ENCODE data around the gene CCNI2.
"Not testable (repeated sequence)": the region's sequence is repeated elsewhere in the genome, so short reads cannot be mapped to it uniquely, and the experiment has no call there.

Gene CCNI2

GRCh38 chr5:132785365-132785764, 38.1 kb downstream of the CCNI2 start:
- DNase-seq, result no peak

- DNase-seq, result no peak
Measured at GRCh38 chr5:132785864-132786263, 38.6 kb downstream of the CCNI2 start.

DNA sequence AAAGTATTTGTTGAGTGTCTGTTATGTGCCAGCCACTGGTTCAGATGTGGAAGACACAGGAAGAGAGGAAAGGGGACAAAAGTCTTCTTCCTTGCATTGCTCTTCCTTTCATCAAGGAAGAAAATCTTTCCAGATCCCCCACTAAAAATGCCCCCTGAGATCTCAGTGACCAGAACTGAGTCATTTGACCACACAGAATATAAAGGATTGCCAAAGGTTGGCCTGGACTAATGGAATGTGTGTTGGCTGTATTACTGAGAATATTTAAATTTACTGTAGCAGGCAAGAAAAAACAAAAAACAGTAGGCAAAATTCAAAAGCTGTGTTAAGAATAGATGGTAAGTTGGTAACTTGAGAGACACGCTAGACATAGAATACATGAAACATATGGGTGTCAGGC, 39.9 kb downstream of the CCNI2 start:
- DNase-seq, result no peak

DNA sequence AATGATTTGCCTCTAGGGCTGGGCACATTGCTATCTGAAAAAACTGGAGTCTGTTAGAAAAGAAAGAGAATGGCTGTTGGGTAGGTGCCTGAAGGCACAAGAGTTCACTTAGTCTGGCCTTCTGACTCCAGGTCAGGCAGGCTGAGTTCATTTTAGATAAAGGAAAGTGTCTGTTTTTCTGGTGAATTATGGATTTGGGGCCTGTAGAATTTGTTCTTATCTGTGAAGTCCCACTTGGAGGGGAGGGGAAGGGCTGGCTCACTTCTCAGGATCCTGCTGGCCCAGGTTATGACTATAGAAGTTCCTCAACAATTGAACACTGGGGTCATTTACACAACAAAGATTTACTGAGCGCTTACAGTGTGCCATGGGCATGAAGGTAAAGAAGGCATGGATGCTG, 41.3 kb downstream of the CCNI2 start:
- no peak for DNase-seq

DNA sequence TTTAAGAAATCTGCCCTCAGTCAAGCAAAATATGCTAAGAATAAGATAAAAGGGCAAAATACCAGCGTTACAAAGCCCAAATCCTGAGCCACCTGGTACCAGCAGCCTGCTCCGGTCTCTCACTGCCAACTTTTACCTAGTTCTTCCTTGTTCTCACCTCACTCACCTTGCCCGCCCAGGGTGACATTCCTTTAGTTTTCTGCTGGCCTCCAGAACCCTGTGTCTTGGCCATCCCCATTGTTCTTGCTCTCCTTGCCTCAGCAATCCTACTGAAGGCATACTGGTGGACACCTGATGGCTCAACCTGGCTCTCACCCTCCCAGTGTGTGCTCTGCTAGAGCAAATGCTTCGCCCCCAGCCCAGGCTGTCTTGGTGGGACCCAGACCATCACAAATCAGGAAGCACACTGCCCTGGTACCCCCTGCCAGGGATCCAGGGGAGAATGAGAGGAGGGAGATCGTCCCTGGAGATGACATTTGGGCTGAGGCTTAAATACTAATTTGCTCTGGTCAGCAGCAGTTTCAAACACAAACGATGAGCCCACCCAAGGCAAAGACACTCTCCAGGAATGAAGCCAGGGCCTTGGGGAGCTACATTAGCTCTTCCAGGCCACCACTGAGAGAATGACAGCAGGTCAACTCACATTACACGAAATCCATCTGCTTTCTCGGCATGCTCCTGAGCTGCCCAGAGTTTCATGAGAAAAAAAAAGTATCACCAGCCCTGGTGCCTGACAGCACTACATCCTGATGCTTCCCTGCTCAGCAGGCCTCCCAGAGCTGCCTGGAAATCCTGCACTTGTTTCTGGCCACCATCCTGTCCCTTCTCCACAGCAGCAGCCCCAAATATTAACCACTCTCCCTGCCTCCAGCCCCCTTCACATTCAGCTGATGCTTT, 42.0 kb downstream of the CCNI2 start:
- DNase-seq, result no peak

- no peak for DNase-seq
Measured at GRCh38 chr5:132790201-132790865, 43.1 kb downstream of the CCNI2 start.

DNA sequence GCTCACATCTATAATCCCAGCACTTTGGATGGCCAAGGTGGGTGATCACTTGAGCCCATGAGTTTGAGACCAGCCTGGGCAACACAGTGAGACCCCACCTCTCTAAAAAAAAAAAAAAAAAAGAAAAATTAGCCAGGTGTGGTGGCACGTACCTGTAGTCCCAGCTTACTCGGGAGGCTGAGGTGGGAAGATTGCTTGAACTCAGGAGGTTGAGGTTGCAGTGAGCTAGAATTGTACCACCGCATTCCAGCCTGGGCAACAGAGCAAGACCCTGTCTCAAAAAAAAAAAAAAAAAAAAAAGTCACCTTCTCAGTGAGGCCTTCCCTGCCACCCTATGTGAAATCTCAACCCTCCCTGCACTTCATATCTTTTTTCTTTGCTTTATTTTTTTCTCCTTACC, 43.8 kb downstream of the CCNI2 start:
- no peak for DNase-seq

DNA sequence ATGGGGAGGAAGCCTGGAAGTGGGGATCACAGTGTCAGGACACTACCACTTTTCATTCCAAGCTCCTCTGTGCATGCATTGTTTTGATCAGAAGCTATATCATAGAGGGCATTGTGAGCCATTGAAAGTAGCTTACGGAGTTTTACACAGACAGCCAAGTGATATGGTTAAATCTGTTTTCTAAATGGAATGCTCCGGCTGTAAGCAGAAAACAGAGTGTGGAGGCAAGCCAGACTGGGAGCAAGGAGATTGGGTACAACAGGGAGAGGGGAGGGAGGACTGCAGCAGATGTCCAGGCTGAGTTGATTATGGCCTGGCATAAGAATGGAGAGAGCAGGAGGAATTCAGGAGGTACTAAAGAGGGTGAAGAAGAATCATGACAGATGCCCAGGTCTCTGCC, 50.4 kb downstream of the CCNI2 start:
- no peak for DNase-seq

- DNase-seq, result no peak
Measured at GRCh38 chr5:132799392-132799791, 52.2 kb downstream of the CCNI2 start.

GRCh38 chr5:132800545-132800944, 53.3 kb downstream of the CCNI2 start:
- no peak for DNase-seq

GRCh38 chr5:132802044-132802684, 54.9 kb downstream of the CCNI2 start:
- no peak for DNase-seq

DNA sequence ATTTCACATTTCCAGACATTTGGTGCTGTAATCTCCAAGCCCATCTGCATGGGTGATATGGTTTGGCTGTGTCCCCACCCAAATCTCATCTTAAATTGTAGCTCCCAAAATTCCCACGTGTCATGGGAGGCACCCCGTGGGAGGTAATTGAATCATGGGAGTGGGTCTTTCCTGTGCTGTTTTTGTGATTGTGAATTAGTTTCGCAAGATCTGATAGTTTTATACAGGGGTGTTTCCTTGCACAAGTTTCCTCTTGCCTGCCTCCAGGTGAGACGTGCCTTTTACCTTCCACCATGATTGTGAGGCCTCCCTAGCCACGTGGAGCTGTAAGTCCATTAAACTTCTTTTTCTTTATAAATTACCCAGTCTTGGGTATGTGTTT, 55.5 kb downstream of the CCNI2 start:
- not testable (repeated sequence) for DNase-seq
